Measurements from ENCODE around the gene ATP8B3.

ATP8B3 gene

DNA sequence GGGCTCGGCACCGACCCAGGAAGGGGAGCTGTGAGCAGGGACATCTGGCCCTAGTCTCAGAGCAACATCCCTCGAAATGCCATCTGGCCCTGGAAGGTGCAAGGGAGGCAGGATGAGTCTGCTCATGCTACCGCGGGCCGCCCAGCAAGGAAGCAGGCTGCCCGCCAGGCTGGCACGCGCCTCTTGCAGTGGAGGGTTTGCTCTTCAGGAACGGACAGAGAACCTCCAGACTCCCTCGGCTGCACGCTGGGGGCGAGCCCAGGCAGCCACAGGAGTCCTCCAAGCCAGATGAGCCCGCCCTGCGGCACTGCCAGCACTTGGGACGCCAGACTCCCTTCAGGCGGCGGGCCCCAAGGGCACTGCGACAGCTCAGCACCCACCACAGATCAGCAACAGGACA is 10.1 kb upstream of the ATP8B3 start:
- no peak overlapping the region for H3K4me3 ChIP-seq (ENCODE audit: control insufficient read depth, low read depth, low read length)
- TF ChIP-seq, protein P1, sequence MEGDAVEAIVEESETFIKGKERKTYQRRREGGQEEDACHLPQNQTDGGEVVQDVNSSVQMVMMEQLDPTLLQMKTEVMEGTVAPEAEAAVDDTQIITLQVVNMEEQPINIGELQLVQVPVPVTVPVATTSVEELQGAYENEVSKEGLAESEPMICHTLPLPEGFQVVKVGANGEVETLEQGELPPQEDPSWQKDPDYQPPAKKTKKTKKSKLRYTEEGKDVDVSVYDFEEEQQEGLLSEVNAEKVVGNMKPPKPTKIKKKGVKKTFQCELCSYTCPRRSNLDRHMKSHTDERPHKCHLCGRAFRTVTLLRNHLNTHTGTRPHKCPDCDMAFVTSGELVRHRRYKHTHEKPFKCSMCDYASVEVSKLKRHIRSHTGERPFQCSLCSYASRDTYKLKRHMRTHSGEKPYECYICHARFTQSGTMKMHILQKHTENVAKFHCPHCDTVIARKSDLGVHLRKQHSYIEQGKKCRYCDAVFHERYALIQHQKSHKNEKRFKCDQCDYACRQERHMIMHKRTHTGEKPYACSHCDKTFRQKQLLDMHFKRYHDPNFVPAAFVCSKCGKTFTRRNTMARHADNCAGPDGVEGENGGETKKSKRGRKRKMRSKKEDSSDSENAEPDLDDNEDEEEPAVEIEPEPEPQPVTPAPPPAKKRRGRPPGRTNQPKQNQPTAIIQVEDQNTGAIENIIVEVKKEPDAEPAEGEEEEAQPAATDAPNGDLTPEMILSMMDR (conservative IDR thresholded peaks at IDR 0.05; ENCODE audit: control insufficient read depth, insufficient read depth, low read depth, low read length): no peak
- no peak for DNase-seq (ENCODE audit: low read depth)

GRCh38 chr19:1819341-1820255 is 7.5 kb upstream of the ATP8B3 start:
- no peak overlapping the region for H3K4me3 ChIP-seq (ENCODE audit: control insufficient read depth, low read depth, low read length)
- TF ChIP-seq, protein P1 (conservative IDR thresholded peaks at IDR 0.05; ENCODE audit: control insufficient read depth, insufficient read depth, low read depth, low read length): no peak

GRCh38 chr19:1818549-1819195 is 6.6 kb upstream of the ATP8B3 start:
- DNase-seq (ENCODE audit: low read depth): no peak
- TF ChIP-seq, protein P1 (conservative IDR thresholded peaks at IDR 0.05; ENCODE audit: control insufficient read depth, insufficient read depth, low read depth, low read length): no peak
- no peak overlapping the region for H3K4me3 ChIP-seq (ENCODE audit: control insufficient read depth, low read depth, low read length)

More at GRCh38 chr19:1819341-1820255, 7.5 kb upstream of the ATP8B3 start:
- no peak for DNase-seq (ENCODE audit: low read depth)

- TF ChIP-seq, protein P1 (conservative IDR thresholded peaks at IDR 0.05; ENCODE audit: control insufficient read depth, insufficient read depth, low read depth, low read length): no peak
- no peak for DNase-seq (ENCODE audit: low read depth)
- no peak overlapping the region for H3K4me3 ChIP-seq (ENCODE audit: control insufficient read depth, low read depth, low read length)
These were observed 5.6 kb upstream of the ATP8B3 start for GRCh38 chr19:1817553-1818179.

- no peak for DNase-seq (ENCODE audit: low read depth)
- TF ChIP-seq, protein P1 (conservative IDR thresholded peaks at IDR 0.05; ENCODE audit: control insufficient read depth, insufficient read depth, low read depth, low read length): no peak
- no peak overlapping the region for H3K4me3 ChIP-seq (ENCODE audit: control insufficient read depth, low read depth, low read length)
These were observed 4.6 kb upstream of the ATP8B3 start for GRCh38 chr19:1816530-1817298.

Measured in fibroblast of mammary gland (primary cell).